Measurements from ENCODE around the gene TNFAIP8L1.

DNA sequence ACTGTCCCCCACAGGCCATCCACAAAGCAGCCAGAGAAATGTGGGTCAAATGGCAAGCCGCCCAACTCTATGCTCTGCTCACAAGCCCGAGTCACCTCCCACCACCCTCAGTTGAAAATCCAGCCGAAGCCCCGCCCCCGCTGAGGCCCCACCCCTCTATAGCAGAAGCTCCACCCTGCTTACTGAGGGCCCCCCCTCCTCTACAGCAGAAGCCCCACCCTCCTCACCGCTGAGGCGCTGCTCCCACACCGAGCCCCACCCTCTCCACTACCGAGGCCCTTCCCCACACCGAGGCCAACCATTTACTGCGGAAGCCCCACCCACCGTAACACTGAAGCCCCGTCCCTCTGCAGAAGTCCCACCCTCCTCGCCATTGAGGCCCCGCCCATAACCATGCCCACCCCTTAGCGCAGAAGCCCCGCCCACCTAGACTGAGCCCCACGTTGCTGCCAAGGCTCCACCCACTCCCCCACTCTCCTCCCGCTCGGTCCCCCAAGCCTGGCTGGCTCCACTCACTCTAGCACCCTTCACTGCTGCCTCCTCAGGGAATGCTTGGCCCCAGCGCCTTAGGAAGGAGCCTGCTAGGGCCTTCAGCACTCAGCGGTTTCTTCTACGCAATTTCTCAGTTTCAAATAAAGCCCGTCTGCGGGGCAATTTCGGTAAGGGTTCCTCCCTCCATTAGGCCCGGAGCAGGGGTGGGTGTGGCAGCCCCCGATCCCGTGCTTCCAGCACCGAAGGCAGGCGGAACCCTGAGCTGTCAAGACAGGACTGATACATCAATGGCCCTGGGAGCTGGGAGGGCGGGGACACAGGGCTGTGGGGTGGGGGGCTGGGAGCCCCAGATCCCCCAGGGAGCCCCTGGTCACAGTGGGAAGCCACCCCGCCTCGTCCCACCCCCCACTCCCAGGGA, 39.8 kb downstream of the TNFAIP8L1 start:
- TF ChIP-seq, protein P1, sequence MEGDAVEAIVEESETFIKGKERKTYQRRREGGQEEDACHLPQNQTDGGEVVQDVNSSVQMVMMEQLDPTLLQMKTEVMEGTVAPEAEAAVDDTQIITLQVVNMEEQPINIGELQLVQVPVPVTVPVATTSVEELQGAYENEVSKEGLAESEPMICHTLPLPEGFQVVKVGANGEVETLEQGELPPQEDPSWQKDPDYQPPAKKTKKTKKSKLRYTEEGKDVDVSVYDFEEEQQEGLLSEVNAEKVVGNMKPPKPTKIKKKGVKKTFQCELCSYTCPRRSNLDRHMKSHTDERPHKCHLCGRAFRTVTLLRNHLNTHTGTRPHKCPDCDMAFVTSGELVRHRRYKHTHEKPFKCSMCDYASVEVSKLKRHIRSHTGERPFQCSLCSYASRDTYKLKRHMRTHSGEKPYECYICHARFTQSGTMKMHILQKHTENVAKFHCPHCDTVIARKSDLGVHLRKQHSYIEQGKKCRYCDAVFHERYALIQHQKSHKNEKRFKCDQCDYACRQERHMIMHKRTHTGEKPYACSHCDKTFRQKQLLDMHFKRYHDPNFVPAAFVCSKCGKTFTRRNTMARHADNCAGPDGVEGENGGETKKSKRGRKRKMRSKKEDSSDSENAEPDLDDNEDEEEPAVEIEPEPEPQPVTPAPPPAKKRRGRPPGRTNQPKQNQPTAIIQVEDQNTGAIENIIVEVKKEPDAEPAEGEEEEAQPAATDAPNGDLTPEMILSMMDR (IDR thresholded peaks at IDR 0.05; ENCODE audit: insufficient read depth, low read length): no peak
- TF ChIP-seq, protein P2, sequence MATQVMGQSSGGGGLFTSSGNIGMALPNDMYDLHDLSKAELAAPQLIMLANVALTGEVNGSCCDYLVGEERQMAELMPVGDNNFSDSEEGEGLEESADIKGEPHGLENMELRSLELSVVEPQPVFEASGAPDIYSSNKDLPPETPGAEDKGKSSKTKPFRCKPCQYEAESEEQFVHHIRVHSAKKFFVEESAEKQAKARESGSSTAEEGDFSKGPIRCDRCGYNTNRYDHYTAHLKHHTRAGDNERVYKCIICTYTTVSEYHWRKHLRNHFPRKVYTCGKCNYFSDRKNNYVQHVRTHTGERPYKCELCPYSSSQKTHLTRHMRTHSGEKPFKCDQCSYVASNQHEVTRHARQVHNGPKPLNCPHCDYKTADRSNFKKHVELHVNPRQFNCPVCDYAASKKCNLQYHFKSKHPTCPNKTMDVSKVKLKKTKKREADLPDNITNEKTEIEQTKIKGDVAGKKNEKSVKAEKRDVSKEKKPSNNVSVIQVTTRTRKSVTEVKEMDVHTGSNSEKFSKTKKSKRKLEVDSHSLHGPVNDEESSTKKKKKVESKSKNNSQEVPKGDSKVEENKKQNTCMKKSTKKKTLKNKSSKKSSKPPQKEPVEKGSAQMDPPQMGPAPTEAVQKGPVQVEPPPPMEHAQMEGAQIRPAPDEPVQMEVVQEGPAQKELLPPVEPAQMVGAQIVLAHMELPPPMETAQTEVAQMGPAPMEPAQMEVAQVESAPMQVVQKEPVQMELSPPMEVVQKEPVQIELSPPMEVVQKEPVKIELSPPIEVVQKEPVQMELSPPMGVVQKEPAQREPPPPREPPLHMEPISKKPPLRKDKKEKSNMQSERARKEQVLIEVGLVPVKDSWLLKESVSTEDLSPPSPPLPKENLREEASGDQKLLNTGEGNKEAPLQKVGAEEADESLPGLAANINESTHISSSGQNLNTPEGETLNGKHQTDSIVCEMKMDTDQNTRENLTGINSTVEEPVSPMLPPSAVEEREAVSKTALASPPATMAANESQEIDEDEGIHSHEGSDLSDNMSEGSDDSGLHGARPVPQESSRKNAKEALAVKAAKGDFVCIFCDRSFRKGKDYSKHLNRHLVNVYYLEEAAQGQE (IDR thresholded peaks at IDR 0.05; ENCODE audit: insufficient replicate concordance, low read depth): no peak
